Smooth muscle cell (in vitro differentiated cells): ENCODE measurements around the gene METTL25B. TPM values are rescaled to one million over a fixed set of nuclear protein-coding genes. Genes with fewer than 3 reads are reported as not detected.

Experiments used
- DNase-seq: peaks from one replicate; lab custom pipeline; 2025; ENCODE audit not compliant: unreplicated experiment; lab: John Stamatoyannopoulos, UW
- H2AFZ ChIP-seq: fragments of 200-600 bp; sonication (generic); 2 replicates; pipeline ENCODE4 v1.6.0; 2016; ENCODE audit warnings: antibody characterized with exemption, low read depth, mild to moderate bottlenecking
- H3F3A ChIP-seq: fragments of 200-600 bp; sonication (generic); 2 replicates; pipeline ENCODE4 v1.6.0; 2017; ENCODE audit warnings: antibody characterized with exemption, low read depth
- H3K27ac ChIP-seq: fragments of 200-600 bp; sonication (generic); 2 replicates; pipeline ENCODE4 v1.5.1; 2016; ENCODE audit warnings: low read depth, mild to moderate bottlenecking
- H3K27me3 ChIP-seq: fragments of 200-600 bp; sonication (generic); 2 replicates; pipeline ENCODE4 v1.6.1; 2016; ENCODE audit warnings: low read depth, mild to moderate bottlenecking
- H3K36me3 ChIP-seq: fragments of 200-600 bp; sonication (generic); 2 replicates; pipeline ENCODE4 v1.5.1; 2016; ENCODE audit warnings: low read depth
- H3K4me1 ChIP-seq: fragments of 200-600 bp; sonication (generic); 2 replicates; pipeline ENCODE4 v1.5.1; 2016; ENCODE audit warnings: low read depth
- H3K4me2 ChIP-seq: fragments of 200-600 bp; sonication (generic); 2 replicates; pipeline ENCODE4 v1.6.0; 2016; ENCODE audit warnings: mild to moderate bottlenecking
- H3K4me3 ChIP-seq: fragments of 200-600 bp; sonication (generic); 2 replicates; pipeline ENCODE4 v1.5.1; 2016; ENCODE audit warnings: mild to moderate bottlenecking
- H3K79me2 ChIP-seq: fragments of 200-600 bp; sonication (generic); 2 replicates; pipeline ENCODE4 v1.6.0; 2016; ENCODE audit warnings: low read depth, mild to moderate bottlenecking
- H3K9ac ChIP-seq: fragments of 200-600 bp; sonication (generic); 2 replicates; pipeline ENCODE4 v1.6.0; 2016; ENCODE audit warnings: low read depth
- H3K9me3 ChIP-seq: fragments of 200-600 bp; sonication (generic); replicated peaks from 2 replicates; pipeline ENCODE4 v1.5.1; 2016; ENCODE audit warnings: low read depth
- H4K20me1 ChIP-seq: fragments of 200-600 bp; sonication (generic); 2 replicates; pipeline ENCODE4 v1.6.0; 2016; ENCODE audit warnings: low read depth
- WGBS: methylation state at CpG from one replicate; pipeline ENCODE4 v1.1.7; 2016; ENCODE audit warnings: low lambda C conversion rate; 5-methylcytosine and 5-hydroxymethylcytosine counted together
- polyA plus RNA-seq: library from polyadenylated mRNA; unstranded; fragments of >200 nt; fragmentation: Nextera tagmentation; extraction: Ambion mirVana; gene quantifications from 2 replicates; pipeline ENCODE4 v1.2.1, GENCODE V29; 2016
- total RNA-seq: library from RNA; depleted of rRNA; stranded (reverse); fragments of >200 nt; gene quantifications from 2 replicates; pipeline ENCODE4 v1.2.3, GENCODE V29; 2014
- TF ChIP-seq, protein P1 (sequence below): fragments of 200-600 bp; sonication (generic); IDR thresholded peaks from 2 replicates; pipeline ENCODE4 v1.5.1; 2017; ENCODE audit warnings: borderline replicate concordance, mild to moderate bottlenecking, antibody characterized with exemption; ENCODE audit not compliant: insufficient read depth, poor library complexity, severe bottlenecking

METTL25B gene
- total RNA-seq (5.4 and 11.0 TPM in 2 replicates), polyA plus RNA-seq (17.5 and 21.7 TPM in 2 replicates)

DNA sequence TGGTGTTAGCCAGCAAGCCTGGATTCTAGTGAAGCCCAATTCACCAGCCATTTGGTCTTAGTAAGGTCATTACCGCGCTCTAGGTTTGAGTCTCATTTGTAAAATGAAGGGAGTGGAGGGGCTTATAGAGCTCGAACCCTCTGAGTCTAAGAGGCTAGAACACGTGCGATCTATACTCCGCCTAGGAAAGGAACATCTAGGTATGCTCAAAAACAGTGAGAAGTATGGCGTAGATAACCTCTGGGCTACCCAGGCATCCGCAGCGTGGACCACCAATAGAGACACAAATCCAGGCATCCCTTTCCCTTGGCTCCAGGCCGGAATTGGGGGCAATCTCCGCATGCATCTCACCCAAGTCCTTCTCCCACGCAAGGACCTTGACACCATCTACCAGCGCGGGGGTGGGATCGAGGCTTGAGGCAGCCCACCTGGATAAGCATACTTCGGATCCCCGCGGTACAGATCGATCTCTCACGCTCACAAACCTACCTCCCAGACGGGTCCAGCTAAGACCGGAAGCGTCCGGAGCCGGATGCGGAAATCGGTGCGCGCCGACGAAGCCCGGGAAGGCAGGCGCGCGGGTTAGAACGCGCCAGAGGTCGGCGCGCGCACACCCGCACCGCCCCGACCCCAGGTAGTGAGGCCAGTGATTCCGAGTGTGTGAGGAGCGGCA lies at the start of gene METTL25B:
TSS of gene METTL25B (plus strand) at position 544 of the 673 bp plus-strand sequence. CDS start 636 bp downstream, outside the sequence.
- TF ChIP-seq, protein P1, sequence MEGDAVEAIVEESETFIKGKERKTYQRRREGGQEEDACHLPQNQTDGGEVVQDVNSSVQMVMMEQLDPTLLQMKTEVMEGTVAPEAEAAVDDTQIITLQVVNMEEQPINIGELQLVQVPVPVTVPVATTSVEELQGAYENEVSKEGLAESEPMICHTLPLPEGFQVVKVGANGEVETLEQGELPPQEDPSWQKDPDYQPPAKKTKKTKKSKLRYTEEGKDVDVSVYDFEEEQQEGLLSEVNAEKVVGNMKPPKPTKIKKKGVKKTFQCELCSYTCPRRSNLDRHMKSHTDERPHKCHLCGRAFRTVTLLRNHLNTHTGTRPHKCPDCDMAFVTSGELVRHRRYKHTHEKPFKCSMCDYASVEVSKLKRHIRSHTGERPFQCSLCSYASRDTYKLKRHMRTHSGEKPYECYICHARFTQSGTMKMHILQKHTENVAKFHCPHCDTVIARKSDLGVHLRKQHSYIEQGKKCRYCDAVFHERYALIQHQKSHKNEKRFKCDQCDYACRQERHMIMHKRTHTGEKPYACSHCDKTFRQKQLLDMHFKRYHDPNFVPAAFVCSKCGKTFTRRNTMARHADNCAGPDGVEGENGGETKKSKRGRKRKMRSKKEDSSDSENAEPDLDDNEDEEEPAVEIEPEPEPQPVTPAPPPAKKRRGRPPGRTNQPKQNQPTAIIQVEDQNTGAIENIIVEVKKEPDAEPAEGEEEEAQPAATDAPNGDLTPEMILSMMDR = no peak
- Histone ChIP-seq H3K27ac (peak within 1 kb of the TSS; percentile 99), H3K9ac (peak within 1 kb of the TSS; percentile 99), H3K9me3 (no peaks in the 10 kb centered on the region), H4K20me1 (peaks cover 46% of the 10 kb centered on the region), H3K36me3 (no peaks in the 10 kb centered on the region), H3K4me1 (peaks cover 31% of the 10 kb centered on the region), H3K4me3 (peak within 1 kb of the TSS; percentile 88), H3K4me2 (peak within 1 kb of the TSS; percentile 97), H3K79me2 (peaks cover 53% of the 10 kb centered on the region), H3K27me3 (no peaks in the 10 kb centered on the region), H3F3A (peaks cover 6% of the 10 kb centered on the region), H2AFZ (peak within 1 kb of the TSS; percentile 83)
- under 1% methylated on average over 45 of the region's 46 CpGs for WGBS
- DNase-seq = peak; percentile 81

DNA sequence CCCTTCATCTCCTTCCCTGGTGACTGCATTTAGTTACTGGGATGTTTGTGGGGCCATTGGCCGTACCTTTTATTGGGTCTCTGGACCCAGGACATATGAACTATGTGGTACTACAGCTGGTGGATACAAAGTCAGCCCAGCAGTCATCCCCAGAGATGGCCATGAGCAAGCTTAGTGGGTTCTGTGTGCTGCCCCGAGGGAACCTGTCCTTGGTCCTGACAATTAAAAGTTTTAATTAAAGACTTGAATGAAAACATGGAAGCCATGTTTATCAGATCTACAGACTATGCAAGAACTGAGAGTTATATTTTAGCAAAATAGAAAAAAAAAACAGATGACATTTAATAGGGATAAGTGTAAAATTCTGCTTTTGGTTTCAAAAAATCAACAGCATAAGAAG lies 48.2 kb upstream of the METTL25B start:
- Histone ChIP-seq H3K27ac (no peak overlapping the region), H3K4me2 (no peak overlapping the region), H3K79me2 (peaks cover 21% of the 10 kb centered on the region), H3K4me3 (no peak overlapping the region), H3K36me3 (no peaks in the 10 kb centered on the region), H3K4me1 (peaks cover 16% of the 10 kb centered on the region), H4K20me1 (peaks cover 15% of the 10 kb centered on the region), H3K9me3 (no peaks in the 10 kb centered on the region), H3K27me3 (no peaks in the 10 kb centered on the region), H3F3A (no peaks in the 10 kb centered on the region), H2AFZ (no peak overlapping the region), H3K9ac (no peak overlapping the region)
- DNase-seq = no peak
- TF ChIP-seq, protein P1 = no peak
- 81% methylated on average over 2 of the region's 2 CpGs for WGBS

DNA sequence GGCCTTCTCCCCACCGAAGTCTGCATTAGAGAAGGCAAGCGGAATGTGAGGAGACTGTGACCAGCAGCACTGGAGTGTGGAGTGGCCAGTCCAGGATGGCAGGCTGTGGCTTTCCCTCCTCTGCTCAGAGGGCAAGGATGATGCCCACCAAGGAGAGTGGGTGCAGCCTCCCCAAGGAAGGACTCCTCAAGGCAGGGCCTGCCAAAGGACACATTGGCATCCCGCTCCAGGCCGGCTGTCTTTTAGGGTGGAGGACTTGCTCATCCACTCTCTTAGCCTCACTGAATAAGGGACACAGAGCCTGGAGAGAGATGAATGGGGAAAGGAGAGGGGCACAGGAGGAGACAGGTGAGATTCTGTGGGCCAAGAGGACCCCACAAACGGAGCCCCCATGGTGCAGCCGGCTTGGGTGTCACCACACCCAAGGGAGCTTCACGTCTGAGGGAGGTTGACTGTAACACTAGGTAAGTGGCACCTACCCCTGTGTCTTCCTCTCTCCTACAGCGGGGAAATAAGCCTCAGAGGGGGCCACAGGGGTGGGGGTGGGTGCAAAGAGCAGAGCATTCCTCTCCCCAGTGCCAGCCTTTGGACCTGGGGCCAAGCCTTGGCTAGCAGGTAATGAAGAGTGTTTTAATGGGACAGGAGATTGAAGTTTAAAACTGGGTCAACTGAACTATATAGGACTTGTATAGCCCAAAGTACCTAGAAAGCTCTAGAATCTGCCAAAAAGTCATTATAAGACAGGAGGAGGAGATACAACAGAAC lies 46.9 kb upstream of the METTL25B start:
- peaks cover 2% of the 10 kb centered on the region for H4K20me1 ChIP-seq
- no peaks in the 10 kb centered on the region for H3F3A ChIP-seq
- H3K79me2 ChIP-seq = peaks cover 8% of the 10 kb centered on the region
- no peak overlapping the region for H2AFZ ChIP-seq
- no peak overlapping the region for H3K4me3 ChIP-seq
- TF ChIP-seq, protein P1 = no peak
- no peak overlapping the region for H3K4me2 ChIP-seq
- H3K4me1 ChIP-seq = peaks cover 4% of the 10 kb centered on the region
- WGBS = 81% methylated on average over 8 of the region's 8 CpGs
- H3K9me3 ChIP-seq = no peaks in the 10 kb centered on the region
- no peaks in the 10 kb centered on the region for H3K27me3 ChIP-seq
- no peak overlapping the region for H3K9ac ChIP-seq
- H3K27ac ChIP-seq = no peak overlapping the region
- no peak for DNase-seq
- no peaks in the 10 kb centered on the region for H3K36me3 ChIP-seq
